IMR-90 (cell line): ENCODE measurements around the gene LRRC52. TPM values are rescaled to one million over a fixed set of nuclear protein-coding genes. Genes with fewer than 3 reads are reported as not detected.

Experiments
- ATAC-seq: fragments of 200-7000 bp; cut with Tn5 transposase; 2 replicates; pipeline ENCODE4 v1.9.1; 2020; ENCODE audit warnings: low read depth, mild to moderate bottlenecking, moderate library complexity
- BruUV-seq: library from RNA; stranded (reverse); fragments of 400-500 nt; replicated peaks from 2 replicates; lab custom pipeline; 2021; lab: Mats Ljungman, UMichigan
- CTCF ChIA-PET: fragments of 300-600 bp; formaldehyde crosslinking; extraction: SDS; loops from one replicate; lab custom pipeline; 2021; ENCODE audit warnings: antibody characterized with exemption; lab: Yijun Ruan, JAX
- POLR2A ChIA-PET: fragments of 300-600 bp; sonication (Branson Sonifier 250); formaldehyde crosslinking; loops from one replicate; lab custom pipeline; 2022; ENCODE audit warnings: antibody characterized with exemption; ENCODE audit not compliant: unreplicated experiment; lab: Charles Lee
- DNase-seq: peaks from one replicate; pipeline ENCODE4 v3.0.0; 2013
- H2AFZ ChIP-seq: replicated peaks from 2 replicates; pipeline ENCODE3; 2013; ENCODE audit warnings: low read length, mild to moderate bottlenecking; ENCODE audit not compliant: poor library complexity
- H2AK5ac ChIP-seq: 2 replicates; pipeline ENCODE4 v1.6.1; 2013; ENCODE audit warnings: low read depth, low read length, inconsistent platforms
- H2AK9ac ChIP-seq: replicated peaks from 2 replicates; pipeline ENCODE3; 2013; ENCODE audit warnings: mild to moderate bottlenecking, low read depth, low read length, moderate library complexity; ENCODE audit not compliant: poor library complexity
- H2BK120ac ChIP-seq: 2 replicates; pipeline ENCODE4 v1.6.1; 2013; ENCODE audit warnings: low read depth, low read length, inconsistent platforms
- H2BK15ac ChIP-seq: 3 replicates; pipeline ENCODE4 v1.6.1; 2013; ENCODE audit warnings: low read depth, low read length, inconsistent platforms
- H2BK20ac ChIP-seq: 2 replicates; pipeline ENCODE4 v1.6.1; 2013; ENCODE audit warnings: low read depth, mild to moderate bottlenecking, inconsistent platforms, low read length, moderate library complexity
- H2BK5ac ChIP-seq: 2 replicates; pipeline ENCODE4 v1.6.1; 2013; ENCODE audit warnings: mild to moderate bottlenecking, low read depth, low read length, inconsistent platforms; ENCODE audit not compliant: poor library complexity, severe bottlenecking
- H3K14ac ChIP-seq: replicated peaks from 2 replicates; pipeline ENCODE4 v1.6.1; 2013; ENCODE audit warnings: low read depth, low read length, inconsistent platforms
- H3K18ac ChIP-seq: 2 replicates; pipeline ENCODE4 v1.6.1; 2013; ENCODE audit warnings: low read depth, low read length, control low read depth
- H3K23ac ChIP-seq: 2 replicates; pipeline ENCODE4 v1.6.1; 2013; ENCODE audit warnings: low read depth, low read length, inconsistent platforms
- H3K27ac ChIP-seq: 2 replicates; pipeline ENCODE4 v1.5.1; 2013; ENCODE audit warnings: mild to moderate bottlenecking, control low read depth, low read length; ENCODE audit not compliant: insufficient read depth
- H3K27me3 ChIP-seq: 2 replicates; pipeline ENCODE4 v1.6.1; 2013; ENCODE audit warnings: low read length; ENCODE audit not compliant: control insufficient read depth, insufficient read depth
- H3K36me3 ChIP-seq: 2 replicates; pipeline ENCODE4 v1.6.1; 2013; ENCODE audit warnings: low read length, mixed read lengths; ENCODE audit not compliant: control insufficient read depth, insufficient read depth
- H3K4ac ChIP-seq: 2 replicates; pipeline ENCODE4 v1.6.1; 2013; ENCODE audit warnings: low read depth, low read length, inconsistent platforms
- H3K4me1 ChIP-seq: 2 replicates; pipeline ENCODE4 v1.6.1; 2013; ENCODE audit warnings: low read length, mixed read lengths; ENCODE audit not compliant: control insufficient read depth, insufficient read depth
- H3K4me2 ChIP-seq: 2 replicates; pipeline ENCODE4 v1.6.1; 2013; ENCODE audit warnings: low read depth, mild to moderate bottlenecking, control low read depth, low read length, moderate library complexity
- H3K4me3 ChIP-seq: 2 replicates; pipeline ENCODE4 v1.5.1; 2013; ENCODE audit warnings: low read depth, mild to moderate bottlenecking, control low read depth, low read length, moderate library complexity; ENCODE audit not compliant: insufficient read depth
- H3K56ac ChIP-seq: 2 replicates; pipeline ENCODE4 v1.6.1; 2013; ENCODE audit warnings: low read length, inconsistent platforms; ENCODE audit not compliant: insufficient read depth; ENCODE audit errors: extremely low read depth
- H3K79me1 ChIP-seq, 2 experiments: 2 replicates each; pipeline ENCODE4 v1.6.1; 2013; ENCODE audit warnings: low read length in 2 of 2, inconsistent platforms in 1 of 2, low read depth in 1 of 2
- H3K9ac ChIP-seq: 2 replicates; pipeline ENCODE4 v1.6.1; 2013; ENCODE audit warnings: low read depth, low read length, control low read depth
- H3K9me1 ChIP-seq: 2 replicates; pipeline ENCODE4 v1.6.1; 2013; ENCODE audit warnings: low read length, inconsistent platforms; ENCODE audit not compliant: insufficient read depth
- H3K9me3 ChIP-seq: 2 replicates; pipeline ENCODE4 v1.6.1; 2013; ENCODE audit warnings: low read length; ENCODE audit not compliant: control insufficient read depth, insufficient read depth
- H4K20me1 ChIP-seq: 2 replicates; pipeline ENCODE4 v1.6.1; 2013; ENCODE audit warnings: low read length, inconsistent platforms; ENCODE audit not compliant: insufficient read depth
- H4K5ac ChIP-seq: 2 replicates; pipeline ENCODE4 v1.6.1; 2013; ENCODE audit warnings: mild to moderate bottlenecking, low read depth, low read length, control low read depth
- H4K8ac ChIP-seq, 2 experiments: 2 replicates each; pipeline ENCODE4 v1.6.1; 2013; ENCODE audit warnings: low read depth in 2 of 2, low read length in 2 of 2, control low read depth in 1 of 2, inconsistent platforms in 1 of 2
- H4K91ac ChIP-seq: 2 replicates; pipeline ENCODE4 v1.6.1; 2013; ENCODE audit warnings: low read depth, low read length, inconsistent platforms; ENCODE audit not compliant: insufficient read depth
- BHLHE40 ChIP-seq: fragments of 150-350 bp; IDR thresholded peaks from 2 replicates; pipeline ENCODE4 v1.6.1; 2016; ENCODE audit warnings: mild to moderate bottlenecking, low read depth, low read length
- CEBPB ChIP-seq: IDR thresholded peaks from 2 replicates; pipeline ENCODE4 v1.6.1; 2012; ENCODE audit warnings: low read depth, low read length, improper control_type of control experiment
- CHD1 ChIP-seq: IDR thresholded peaks from 2 replicates; pipeline ENCODE4 v1.6.1; 2012; ENCODE audit warnings: low read depth, low read length, improper control_type of control experiment
- CTCF ChIP-seq: conservative IDR thresholded peaks from 2 replicates; pipeline ENCODE4 v1.5.1; 2012; ENCODE audit warnings: mild to moderate bottlenecking, low read depth, low read length, improper control_type of control experiment
- FOS ChIP-seq: fragments of 150-350 bp; IDR thresholded peaks from 2 replicates; pipeline ENCODE4 v1.6.1; 2016; ENCODE audit warnings: low read depth, low read length
- MAFK ChIP-seq: IDR thresholded peaks from 2 replicates; pipeline ENCODE4 v1.6.1; 2012; ENCODE audit warnings: low read depth, low read length, improper control_type of control experiment
- MXI1 ChIP-seq: IDR thresholded peaks from 2 replicates; pipeline ENCODE4 v1.6.1; 2012; ENCODE audit warnings: low read depth, mild to moderate bottlenecking, low read length, moderate library complexity, borderline replicate concordance
- NFE2L2 ChIP-seq: fragments of 150-350 bp; IDR thresholded peaks from 2 replicates; pipeline ENCODE4 v1.6.1; 2016; ENCODE audit warnings: low read depth, mild to moderate bottlenecking, low read length
- POLR2A ChIP-seq: IDR thresholded peaks from 2 replicates; pipeline ENCODE4 v1.6.1; 2012; ENCODE audit warnings: mild to moderate bottlenecking, low read depth, low read length
- RAD21 ChIP-seq: IDR thresholded peaks from 2 replicates; pipeline ENCODE4 v1.6.1; 2012; ENCODE audit warnings: low read length, improper control_type of control experiment
- RCOR1 ChIP-seq: IDR thresholded peaks from 2 replicates; pipeline ENCODE4 v1.6.1; 2012; ENCODE audit warnings: mild to moderate bottlenecking, low read length, improper control_type of control experiment; ENCODE audit not compliant: insufficient replicate concordance
- RFX5 ChIP-seq: IDR thresholded peaks from 2 replicates; pipeline ENCODE4 v1.8.0; 2012; ENCODE audit warnings: low read depth, mild to moderate bottlenecking, low read length, moderate library complexity
- SMC3 ChIP-seq: fragments of 150-350 bp; IDR thresholded peaks from 2 replicates; pipeline ENCODE4 v1.6.1; 2016; ENCODE audit warnings: low read depth, mild to moderate bottlenecking, antibody characterized with exemption, low read length, moderate library complexity
- WGBS, 2 experiments: methylation state at CpG; one replicate each; pipeline versions ENCODE4 v1.1.5 to v1.1.7; 2013; ENCODE audit warnings: missing lambda C conversion rate in 2 of 2; ENCODE audit not compliant: insufficient read length in 1 of 2; ENCODE audit errors: extremely low coverage in 2 of 2; 5-methylcytosine and 5-hydroxymethylcytosine counted together
- dilution Hi-C: fragments of 300-500 bp; cut with HindIII; formaldehyde crosslinking; loops from one replicate; pipeline ENCODE4 v1.14.3; 2018; ENCODE audit warnings: low sequenced_read_pairs; ENCODE audit not compliant: unreplicated experiment
- in situ Hi-C: fragments of 300-500 bp; cut with MboI; formaldehyde crosslinking; loops from 3 replicates; pipeline ENCODE4 v1.14.3; 2019; ENCODE audit warnings: low sequenced_read_pairs, inconsistent platforms, mixed read lengths
- intact Hi-C: fragments of 100-400 bp; cut with micrococcal nuclease; formaldehyde crosslinking; loops from 2 replicates; pipeline ENCODE4 v1.10.0; 2022
- polyA plus RNA-seq, 3 experiments: library from polyadenylated mRNA; depleted of rRNA; stranded (reverse); fragments of >200 nt; gene quantifications; 2 replicates each; pipeline ENCODE4 v1.2.3, GENCODE V29; 2012; ENCODE audit warnings: low replicate concordance in 1 of 3
- total RNA-seq: library from RNA; depleted of rRNA; stranded (reverse); fragments of >200 nt; gene quantifications from 2 replicates; pipeline ENCODE4 v1.2.3, GENCODE V29; 2012
- TF ChIP-seq, protein P1 (sequence below): fragments of 150-350 bp; IDR thresholded peaks from 2 replicates; pipeline ENCODE4 v1.6.1; 2017; ENCODE audit warnings: mild to moderate bottlenecking, antibody characterized with exemption, low read length, low read depth

Gene LRRC52
- total and polyA plus RNA-seq, 2 of the 4 experiments (the other 2 are of a cell fraction), result not detected

- POLR2A ChIA-PET, result no interaction called here
Measured at GRCh38 chr1:165562571-165562970, 18.8 kb downstream of the LRRC52 start.

More at GRCh38 chr1:165562571-165562970, 18.8 kb downstream of the LRRC52 start:
- H2BK20ac ChIP-seq, result no peak overlapping the region
- no peak overlapping the region for H2BK15ac ChIP-seq
- H4K5ac ChIP-seq, result no peak overlapping the region
- intact Hi-C loops, result no loop called here
- no peak overlapping the region for H3K4me2 ChIP-seq
- H3K56ac ChIP-seq, result no peak overlapping the region
- no peak overlapping the region for H2BK120ac ChIP-seq
- no peaks in the 10 kb centered on the region for H3K36me3 ChIP-seq
- H4K20me1 ChIP-seq, result no peaks in the 10 kb centered on the region
- no peak overlapping the region for H3K14ac ChIP-seq
- H3K27me3 ChIP-seq, result peaks cover 3% of the 10 kb centered on the region
- CTCF ChIA-PET, result no interaction called here
- H3K9me1 ChIP-seq, result no peaks in the 10 kb centered on the region
- H4K8ac ChIP-seq, result no peak overlapping the region
- in situ Hi-C loops, result no loop called here
- 80% methylated on average over 1 of the region's 7 CpGs; no CpG with 5 or more reads in 1 of the 2 experiments for WGBS, 2 experiments
- no peak overlapping the region for H3K4ac ChIP-seq
- no peak overlapping the region for H2AK9ac ChIP-seq
- TF ChIP-seq NFE2L2, result no peak
- TF ChIP-seq, protein P1, sequence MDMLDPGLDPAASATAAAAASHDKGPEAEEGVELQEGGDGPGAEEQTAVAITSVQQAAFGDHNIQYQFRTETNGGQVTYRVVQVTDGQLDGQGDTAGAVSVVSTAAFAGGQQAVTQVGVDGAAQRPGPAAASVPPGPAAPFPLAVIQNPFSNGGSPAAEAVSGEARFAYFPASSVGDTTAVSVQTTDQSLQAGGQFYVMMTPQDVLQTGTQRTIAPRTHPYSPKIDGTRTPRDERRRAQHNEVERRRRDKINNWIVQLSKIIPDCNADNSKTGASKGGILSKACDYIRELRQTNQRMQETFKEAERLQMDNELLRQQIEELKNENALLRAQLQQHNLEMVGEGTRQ, result no peak
- no peak for TF ChIP-seq CTCF
- TF ChIP-seq POLR2A, result no peak
- no peak for TF ChIP-seq RCOR1
- no peak for TF ChIP-seq CHD1
- TF ChIP-seq FOS, result no peak
- no peak for TF ChIP-seq MXI1
- no peak for TF ChIP-seq MAFK
- TF ChIP-seq CEBPB, result no peak
- TF ChIP-seq RAD21, result no peak
- no peak for TF ChIP-seq RFX5
- TF ChIP-seq SMC3, result no peak
- no peak for TF ChIP-seq BHLHE40
- H3K27ac ChIP-seq, result no peak overlapping the region
- H3K9ac ChIP-seq, result no peak overlapping the region
- no peak overlapping the region for H2BK5ac ChIP-seq
- no peak overlapping the region for H3K4me3 ChIP-seq
- no peak for ATAC-seq
- H3K4me1 ChIP-seq, result no peaks in the 10 kb centered on the region
- no peak overlapping the region for H3K18ac ChIP-seq
- H2AFZ ChIP-seq, result no peak overlapping the region
- H2AK5ac ChIP-seq, result no peak overlapping the region
- dilution Hi-C loops, result no loop called here
- DNase-seq, result no peak
- no peak overlapping the region for H4K91ac ChIP-seq
- no peak overlapping the region for H3K23ac ChIP-seq
- no peaks in the 10 kb centered on the region for H3K79me1 ChIP-seq
- no peaks in the 10 kb centered on the region for H3K9me3 ChIP-seq
- no TSS peak for BruUV-seq
